ENCODE data around the gene C1D. TPM values are rescaled to one million over a fixed set of nuclear protein-coding genes. Genes with fewer than 3 reads are reported as not detected.
A peak's percentile ranks its signal among the peaks of the same experiment; 100 is the strongest.

C1D gene, protein sequence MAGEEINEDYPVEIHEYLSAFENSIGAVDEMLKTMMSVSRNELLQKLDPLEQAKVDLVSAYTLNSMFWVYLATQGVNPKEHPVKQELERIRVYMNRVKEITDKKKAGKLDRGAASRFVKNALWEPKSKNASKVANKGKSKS
- polyA plus RNA-seq (2012; ENCODE audit: low read depth, missing spikeins) = 33.5 TPM

DNA sequence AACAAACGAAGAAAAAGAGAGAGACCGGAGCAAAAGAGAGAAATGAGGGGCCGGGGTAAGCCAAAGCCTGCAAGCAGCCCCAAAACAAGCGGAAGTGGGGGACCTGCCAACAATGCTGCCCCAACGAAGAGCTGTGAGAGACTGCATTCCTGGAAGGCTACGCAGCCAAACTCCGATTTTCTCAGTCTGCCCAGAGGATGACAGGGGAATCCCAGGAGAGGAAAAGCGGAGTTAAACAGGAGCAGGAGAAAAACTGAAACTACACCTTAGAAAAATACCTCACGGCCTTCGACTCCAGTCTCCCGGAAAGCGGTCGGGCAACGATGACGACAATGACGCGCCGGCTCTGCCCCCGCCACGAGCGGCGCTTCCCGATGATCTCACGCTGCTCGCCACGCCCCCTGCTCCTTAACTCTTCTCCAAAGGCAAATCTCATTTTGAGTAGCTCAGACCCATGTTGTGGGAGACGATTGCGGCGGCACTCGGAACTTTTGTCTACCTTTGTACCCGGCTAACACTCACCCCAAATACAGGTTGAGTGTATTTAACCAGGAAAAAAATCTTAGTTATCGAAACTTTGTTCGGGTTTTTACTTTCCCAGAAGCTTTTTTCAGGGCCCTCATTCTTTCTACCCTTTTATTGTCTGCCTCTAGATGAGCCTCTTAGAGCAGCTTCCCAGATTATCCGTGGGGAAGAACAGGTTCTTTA is at the start of gene C1D:
Gene C1D, minus strand, starts transcription at position 325 of the 708 bp plus-strand sequence. CDS start 15,694 bp downstream, outside the sequence.
- FAIRE-seq (peak; percentile 96), DNase-seq (ENCODE audit: insufficient read length, low spot score) (peak; percentile 38)
- TF ChIP-seq TAF1 (IDR thresholded peaks at IDR 0.05; ENCODE audit: low read depth, low read length) (peak; percentile 61; the same call in 1 of the 2 replicates), POU2F2 (IDR thresholded peaks at IDR 0.05; ENCODE audit: low read depth, low read length) (peak; percentile 76; the same call in 1 of the 2 replicates), PAX5 (IDR thresholded peaks at IDR 0.05; ENCODE audit: insufficient read depth, low read length, severe bottlenecking) (peak; percentile 85), POLR2AphosphoS5 (IDR thresholded peaks at IDR 0.05; ENCODE audit: low read depth, low read length) (no peak; the same call in none of the 2 replicates), POLR2A (IDR thresholded peaks at IDR 0.05; ENCODE audit: low read depth, low read length) (peak; percentile 88), SPI1 (IDR thresholded peaks at IDR 0.05; ENCODE audit: low read depth, low read length) (peak; percentile 74)

DNA sequence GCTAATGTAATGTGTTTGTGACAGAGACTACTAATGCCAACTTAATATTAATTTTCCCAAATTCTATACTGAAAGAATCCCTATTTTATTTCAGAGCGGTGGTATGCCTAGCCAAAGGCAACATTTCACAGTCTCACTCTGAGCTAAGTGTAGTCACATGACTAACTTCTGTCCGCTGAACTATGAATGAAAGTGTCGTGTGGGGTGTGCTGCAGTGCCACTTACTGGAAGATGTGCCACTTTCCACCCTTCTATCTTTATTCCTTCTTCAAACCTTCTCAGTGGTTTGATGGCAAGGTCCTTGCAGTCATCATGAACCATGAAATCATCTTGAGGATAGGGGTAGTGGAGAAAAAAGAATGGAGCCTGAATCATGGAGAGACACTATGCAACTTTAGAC is 47.3 kb upstream of the C1D start:
- DNase-seq (ENCODE audit: insufficient read length, low spot score) (no peak), FAIRE-seq (peak; percentile 55)
- no peak for TF ChIP-seq TAF1 (IDR thresholded peaks at IDR 0.05; ENCODE audit: low read depth, low read length)
- no peak for TF ChIP-seq POLR2A (IDR thresholded peaks at IDR 0.05; ENCODE audit: low read depth, low read length)
- TF ChIP-seq PAX5 (IDR thresholded peaks at IDR 0.05; ENCODE audit: insufficient read depth, low read length, severe bottlenecking) = no peak
- TF ChIP-seq POU2F2 (IDR thresholded peaks at IDR 0.05; ENCODE audit: low read depth, low read length) = no peak
- TF ChIP-seq SPI1 (IDR thresholded peaks at IDR 0.05; ENCODE audit: low read depth, low read length) = no peak
- no peak for TF ChIP-seq POLR2AphosphoS5 (IDR thresholded peaks at IDR 0.05; ENCODE audit: low read depth, low read length)

DNA sequence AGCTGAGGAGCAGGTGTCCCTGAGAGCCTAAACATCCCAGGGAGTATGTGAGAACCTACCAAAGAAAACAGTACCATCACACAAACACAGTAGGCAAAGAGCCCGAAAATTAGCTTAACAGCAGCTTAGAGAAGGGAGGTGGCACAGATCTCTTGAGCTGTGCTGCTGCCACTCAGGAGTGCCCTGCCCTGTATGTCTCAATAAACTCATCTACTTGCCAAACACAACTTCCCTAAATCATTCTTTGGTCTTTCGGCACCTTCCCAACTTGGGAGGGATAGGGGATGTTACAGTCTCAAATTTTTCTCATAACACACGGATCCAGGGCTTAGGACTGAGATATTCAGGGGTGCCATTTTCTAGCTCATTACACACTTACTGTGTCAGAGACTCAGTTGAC is 45.3 kb upstream of the C1D start:
- FAIRE-seq (no peak), DNase-seq (ENCODE audit: insufficient read length, low spot score) (no peak)
- TF ChIP-seq TAF1 (IDR thresholded peaks at IDR 0.05; ENCODE audit: low read depth, low read length) = no peak
- TF ChIP-seq POLR2A (IDR thresholded peaks at IDR 0.05; ENCODE audit: low read depth, low read length) = no peak
- no peak for TF ChIP-seq PAX5 (IDR thresholded peaks at IDR 0.05; ENCODE audit: insufficient read depth, low read length, severe bottlenecking)
- no peak for TF ChIP-seq SPI1 (IDR thresholded peaks at IDR 0.05; ENCODE audit: low read depth, low read length)
- no peak for TF ChIP-seq POU2F2 (IDR thresholded peaks at IDR 0.05; ENCODE audit: low read depth, low read length)
- no peak for TF ChIP-seq POLR2AphosphoS5 (IDR thresholded peaks at IDR 0.05; ENCODE audit: low read depth, low read length)

DNA sequence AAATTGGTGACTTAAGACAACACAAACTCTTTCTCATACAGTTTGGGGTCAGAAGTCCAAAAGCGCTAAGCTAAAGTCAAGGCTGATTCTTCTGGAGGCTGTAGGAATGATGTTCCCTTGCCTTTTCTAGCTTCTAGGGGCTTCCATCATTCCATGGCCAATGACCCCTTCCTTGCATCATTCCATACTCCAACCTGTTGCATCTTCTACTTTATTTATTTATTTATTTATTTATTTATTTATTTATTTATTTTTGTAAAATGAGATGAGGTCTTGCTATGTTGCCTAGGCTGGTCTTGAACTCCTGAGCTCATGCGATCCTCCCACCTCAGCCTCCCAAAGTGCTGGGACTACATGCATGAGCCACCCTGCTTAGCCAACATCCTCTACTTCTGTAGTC is 44.7 kb upstream of the C1D start:
- no peak for DNase-seq (ENCODE audit: insufficient read length, low spot score)
- TF ChIP-seq TAF1 (IDR thresholded peaks at IDR 0.05; ENCODE audit: low read depth, low read length) = no peak
- no peak for TF ChIP-seq PAX5 (IDR thresholded peaks at IDR 0.05; ENCODE audit: insufficient read depth, low read length, severe bottlenecking)
- no peak for TF ChIP-seq POLR2AphosphoS5 (IDR thresholded peaks at IDR 0.05; ENCODE audit: low read depth, low read length)
- no peak for TF ChIP-seq POU2F2 (IDR thresholded peaks at IDR 0.05; ENCODE audit: low read depth, low read length)
- TF ChIP-seq POLR2A (IDR thresholded peaks at IDR 0.05; ENCODE audit: low read depth, low read length) = no peak
- no peak for TF ChIP-seq SPI1 (IDR thresholded peaks at IDR 0.05; ENCODE audit: low read depth, low read length)
- no peak for FAIRE-seq

DNA sequence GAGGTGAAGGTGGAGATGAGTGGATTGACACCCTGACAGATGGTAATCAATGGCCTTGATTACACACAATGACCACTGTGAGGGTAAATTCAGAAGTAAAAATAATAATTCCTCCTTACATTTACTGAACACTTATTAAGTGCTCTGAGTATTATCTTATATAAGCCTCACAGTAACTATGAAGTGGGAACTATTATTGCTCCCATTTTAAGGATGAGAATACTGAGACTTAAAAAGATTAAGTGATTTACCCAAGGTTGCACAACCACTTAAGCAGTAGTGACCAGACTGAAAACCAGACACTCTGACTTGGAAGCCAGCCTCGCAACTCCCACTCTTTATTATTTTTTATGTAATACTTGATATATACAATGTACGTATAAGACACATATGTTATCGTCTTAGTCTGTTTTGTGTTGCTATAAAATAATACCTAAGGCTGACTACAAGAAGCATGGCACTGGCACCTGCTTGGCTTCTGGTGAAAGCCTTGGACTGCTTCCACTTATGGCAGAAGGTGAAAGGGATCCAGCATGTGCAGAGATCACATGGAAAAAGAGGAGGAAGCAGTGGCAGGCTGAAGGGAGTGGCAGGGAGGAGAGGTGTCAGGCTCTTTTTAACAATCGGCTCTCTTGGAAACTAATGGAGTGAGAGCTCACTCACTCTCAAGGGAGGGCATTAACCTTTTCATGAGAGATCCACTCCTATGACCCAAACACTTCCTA is 41.5 kb upstream of the C1D start:
- TF ChIP-seq POLR2AphosphoS5 (IDR thresholded peaks at IDR 0.05; ENCODE audit: low read depth, low read length) (no peak), POLR2A (IDR thresholded peaks at IDR 0.05; ENCODE audit: low read depth, low read length) (no peak), SPI1 (IDR thresholded peaks at IDR 0.05; ENCODE audit: low read depth, low read length) (no peak), POU2F2 (IDR thresholded peaks at IDR 0.05; ENCODE audit: low read depth, low read length) (no peak), TAF1 (IDR thresholded peaks at IDR 0.05; ENCODE audit: low read depth, low read length) (no peak), PAX5 (IDR thresholded peaks at IDR 0.05; ENCODE audit: insufficient read depth, low read length, severe bottlenecking) (no peak)
- FAIRE-seq = no peak

DNA sequence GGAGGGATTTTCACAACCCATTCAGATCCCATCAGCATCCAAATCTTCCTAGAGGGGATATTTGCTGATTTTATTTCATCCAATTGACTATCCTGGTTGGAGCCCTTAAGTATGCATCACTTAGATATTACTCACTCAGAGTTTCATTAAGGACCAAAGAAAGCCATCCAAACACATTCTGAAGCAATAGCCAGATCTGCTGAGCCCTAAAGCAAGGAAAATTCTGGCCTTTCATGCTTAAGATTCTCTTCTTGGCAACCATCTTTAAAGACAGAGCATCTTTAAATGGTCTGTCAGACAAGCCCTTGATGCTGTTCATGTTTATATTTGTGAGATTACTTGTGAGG is 40.9 kb upstream of the C1D start:
- FAIRE-seq = no peak
- no peak for TF ChIP-seq TAF1 (IDR thresholded peaks at IDR 0.05; ENCODE audit: low read depth, low read length)
- no peak for TF ChIP-seq SPI1 (IDR thresholded peaks at IDR 0.05; ENCODE audit: low read depth, low read length)
- DNase-seq (ENCODE audit: insufficient read length, low spot score) = no peak

More for the DNA sequence above, 41.5 kb upstream of the C1D start:
- DNase-seq (ENCODE audit: insufficient read length, low spot score) = no peak

DNA sequence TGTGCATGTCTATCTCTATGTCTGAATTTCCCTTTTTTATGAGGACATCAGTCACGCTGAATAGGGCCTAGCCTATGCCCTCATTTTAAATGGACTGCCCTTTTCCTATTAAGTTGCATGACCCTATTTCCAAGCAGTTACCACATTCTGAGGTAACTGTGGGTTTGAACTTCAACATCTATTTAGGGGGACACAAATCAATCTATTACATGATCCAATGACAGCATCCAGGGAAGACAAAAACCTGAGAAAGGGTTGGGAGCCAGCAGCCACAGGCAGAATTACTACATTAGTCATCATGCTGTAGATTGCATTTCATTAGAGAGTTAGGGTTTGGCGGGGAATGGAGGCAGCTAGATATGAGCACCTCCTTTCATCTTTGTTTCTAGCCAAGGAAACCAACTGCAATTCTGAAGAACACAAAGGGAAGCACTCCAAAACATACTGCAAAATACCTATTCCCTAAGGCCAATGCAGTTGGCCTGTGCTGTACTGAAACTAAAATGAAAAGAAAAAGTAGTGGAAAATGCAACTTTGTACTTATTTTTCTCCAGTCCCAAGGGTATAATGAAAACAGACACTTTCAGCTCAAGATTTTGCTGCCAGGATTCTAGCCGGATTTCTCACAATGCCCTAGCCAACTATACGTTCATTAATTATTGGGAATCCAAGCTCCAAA is 40.4 kb upstream of the C1D start:
- DNase-seq (ENCODE audit: insufficient read length, low spot score) (no peak), FAIRE-seq (no peak)
- no peak for TF ChIP-seq POLR2A (IDR thresholded peaks at IDR 0.05; ENCODE audit: low read depth, low read length)
- no peak for TF ChIP-seq POU2F2 (IDR thresholded peaks at IDR 0.05; ENCODE audit: low read depth, low read length)
- no peak for TF ChIP-seq TAF1 (IDR thresholded peaks at IDR 0.05; ENCODE audit: low read depth, low read length)
- TF ChIP-seq POLR2AphosphoS5 (IDR thresholded peaks at IDR 0.05; ENCODE audit: low read depth, low read length) = no peak
- no peak for TF ChIP-seq PAX5 (IDR thresholded peaks at IDR 0.05; ENCODE audit: insufficient read depth, low read length, severe bottlenecking)
- TF ChIP-seq SPI1 (IDR thresholded peaks at IDR 0.05; ENCODE audit: low read depth, low read length) = no peak

DNA sequence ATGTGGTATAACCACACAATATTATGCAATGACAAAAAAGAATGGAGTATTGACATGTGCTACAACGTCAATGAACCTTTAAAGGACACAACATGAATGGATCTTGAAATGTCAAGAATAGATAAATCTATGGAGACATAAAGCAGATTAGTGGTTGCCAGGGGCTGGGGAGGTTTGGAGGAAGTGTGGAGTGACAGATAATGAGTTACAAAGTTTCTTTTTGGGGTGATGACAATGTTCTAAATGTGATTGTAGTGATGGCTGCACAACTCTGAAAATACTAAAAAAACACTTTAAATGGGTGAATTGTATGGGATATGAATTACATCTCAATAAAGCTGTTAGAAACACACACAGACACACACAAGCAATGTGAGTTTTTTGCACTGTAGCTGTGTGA is 37.4 kb upstream of the C1D start:
- DNase-seq (ENCODE audit: insufficient read length, low spot score) (no peak), FAIRE-seq (peak; percentile 13)
- TF ChIP-seq PAX5 (IDR thresholded peaks at IDR 0.05; ENCODE audit: insufficient read depth, low read length, severe bottlenecking) (no peak), POU2F2 (IDR thresholded peaks at IDR 0.05; ENCODE audit: low read depth, low read length) (no peak), SPI1 (IDR thresholded peaks at IDR 0.05; ENCODE audit: low read depth, low read length) (no peak), POLR2AphosphoS5 (IDR thresholded peaks at IDR 0.05; ENCODE audit: low read depth, low read length) (no peak), TAF1 (IDR thresholded peaks at IDR 0.05; ENCODE audit: low read depth, low read length) (no peak), POLR2A (IDR thresholded peaks at IDR 0.05; ENCODE audit: low read depth, low read length) (no peak)

DNA sequence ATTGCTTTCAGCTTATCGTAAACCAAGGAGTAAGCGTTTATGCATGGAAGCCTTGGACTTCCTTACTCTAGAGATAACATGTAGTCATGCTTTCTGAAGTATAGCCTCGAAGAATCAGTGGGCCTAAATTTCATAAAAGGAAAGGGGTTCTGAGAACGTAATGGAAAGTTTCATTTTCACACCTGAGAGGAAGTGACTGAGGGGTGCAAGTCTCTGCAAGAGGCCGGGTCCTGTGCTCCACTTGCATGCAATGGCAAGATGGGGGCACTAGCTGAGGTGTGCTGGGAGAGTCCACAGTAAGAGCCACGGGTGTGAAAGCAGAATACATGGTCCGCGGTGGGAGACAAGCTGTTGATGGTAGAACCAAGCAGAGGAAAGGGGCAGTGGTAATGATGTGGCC is 36.5 kb upstream of the C1D start:
- no peak for FAIRE-seq
- no peak for TF ChIP-seq PAX5 (IDR thresholded peaks at IDR 0.05; ENCODE audit: insufficient read depth, low read length, severe bottlenecking)
- TF ChIP-seq POU2F2 (IDR thresholded peaks at IDR 0.05; ENCODE audit: low read depth, low read length) = no peak
- TF ChIP-seq TAF1 (IDR thresholded peaks at IDR 0.05; ENCODE audit: low read depth, low read length) = no peak
- TF ChIP-seq POLR2A (IDR thresholded peaks at IDR 0.05; ENCODE audit: low read depth, low read length) = no peak
- TF ChIP-seq SPI1 (IDR thresholded peaks at IDR 0.05; ENCODE audit: low read depth, low read length) = peak; percentile 81
- TF ChIP-seq POLR2AphosphoS5 (IDR thresholded peaks at IDR 0.05; ENCODE audit: low read depth, low read length) = no peak
- DNase-seq (ENCODE audit: insufficient read length, low spot score) = no peak

Data from GM12891 (cell line).